Measurements from ENCODE around the gene COBLL1.

DNA sequence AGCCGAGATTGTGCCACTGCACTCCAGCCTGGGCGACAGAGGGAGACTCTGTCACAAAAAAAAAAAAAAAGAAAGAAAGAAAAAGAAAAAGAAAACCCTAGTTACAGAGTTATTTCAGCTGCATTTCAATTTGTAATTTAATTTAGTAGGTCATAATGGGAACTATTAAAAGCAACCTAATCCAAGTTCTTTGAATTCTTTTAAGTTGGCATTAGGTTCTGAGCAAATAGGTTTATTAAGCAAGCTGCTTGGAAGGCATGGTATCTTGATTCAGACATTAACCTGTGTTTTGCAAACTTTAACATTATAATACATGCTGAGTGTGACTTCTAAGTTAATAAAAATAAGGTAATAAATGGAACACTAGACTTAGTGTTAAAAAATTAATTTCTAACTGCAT is 29.8 kb upstream of the COBLL1 start:
- TF ChIP-seq, protein P1, sequence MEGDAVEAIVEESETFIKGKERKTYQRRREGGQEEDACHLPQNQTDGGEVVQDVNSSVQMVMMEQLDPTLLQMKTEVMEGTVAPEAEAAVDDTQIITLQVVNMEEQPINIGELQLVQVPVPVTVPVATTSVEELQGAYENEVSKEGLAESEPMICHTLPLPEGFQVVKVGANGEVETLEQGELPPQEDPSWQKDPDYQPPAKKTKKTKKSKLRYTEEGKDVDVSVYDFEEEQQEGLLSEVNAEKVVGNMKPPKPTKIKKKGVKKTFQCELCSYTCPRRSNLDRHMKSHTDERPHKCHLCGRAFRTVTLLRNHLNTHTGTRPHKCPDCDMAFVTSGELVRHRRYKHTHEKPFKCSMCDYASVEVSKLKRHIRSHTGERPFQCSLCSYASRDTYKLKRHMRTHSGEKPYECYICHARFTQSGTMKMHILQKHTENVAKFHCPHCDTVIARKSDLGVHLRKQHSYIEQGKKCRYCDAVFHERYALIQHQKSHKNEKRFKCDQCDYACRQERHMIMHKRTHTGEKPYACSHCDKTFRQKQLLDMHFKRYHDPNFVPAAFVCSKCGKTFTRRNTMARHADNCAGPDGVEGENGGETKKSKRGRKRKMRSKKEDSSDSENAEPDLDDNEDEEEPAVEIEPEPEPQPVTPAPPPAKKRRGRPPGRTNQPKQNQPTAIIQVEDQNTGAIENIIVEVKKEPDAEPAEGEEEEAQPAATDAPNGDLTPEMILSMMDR (IDR thresholded peaks at IDR 0.05): no peak
- TF ChIP-seq POLR2AphosphoS5 (IDR thresholded peaks at IDR 0.05) (no peak), EP300 (IDR thresholded peaks at IDR 0.05) (no peak)
